Umbilical cord (tissue), 2 donors: ENCODE measurements around the gene S1PR4. TPM values are rescaled to one million over a fixed set of nuclear protein-coding genes. Genes with fewer than 3 reads are reported as not detected.
"Not testable (repeated sequence)": the region's sequence is repeated elsewhere in the genome, so short reads cannot be mapped to it uniquely, and the experiment has no call there.

Source experiments
- DNase-seq: peaks from one replicate; pipeline ENCODE4 v3.0.0-alpha.2; 2015; ENCODE audit warnings: low spot score
- total RNA-seq: library from RNA; depleted of rRNA; stranded (reverse); fragments of >200 nt; gene quantifications from one replicate; pipeline ENCODE4 v1.2.3, GENCODE V29; 2014; ENCODE audit warnings: low replicate concordance; ENCODE audit not compliant: insufficient read depth

The S1PR4 gene
- total RNA-seq, 1 donor from 2014 or later, result 1.7 TPM

GRCh38 chr19:3213159-3213558 is 34.6 kb downstream of the S1PR4 start:
- DNase-seq, result no peak

GRCh38 chr19:3216874-3217273 is 38.3 kb downstream of the S1PR4 start:
- no peak for DNase-seq

- no peak for DNase-seq
Measured at GRCh38 chr19:3220576-3220975, 42.0 kb downstream of the S1PR4 start.

- not testable (repeated sequence) for DNase-seq
Measured at GRCh38 chr19:3221576-3221975, 43.0 kb downstream of the S1PR4 start.

GRCh38 chr19:3222709-3223108 is 44.1 kb downstream of the S1PR4 start:
- DNase-seq, result no peak

- peak; percentile 24 for DNase-seq
Measured at GRCh38 chr19:3224346-3225168, 46.0 kb downstream of the S1PR4 start, which contains the start of gene CELF5. CELF5 (plus strand) TSS chr19:3224661; CDS start chr19:3224740, 79 bp downstream.

GRCh38 chr19:3225169-3225485 is 46.6 kb downstream of the S1PR4 start:
- DNase-seq, result no peak

GRCh38 chr19:3225677-3226093 is 47.1 kb downstream of the S1PR4 start:
- DNase-seq, result no peak

- no peak for DNase-seq
Measured at GRCh38 chr19:3227054-3227626, 48.6 kb downstream of the S1PR4 start.

GRCh38 chr19:3229346-3229743 is 50.8 kb downstream of the S1PR4 start:
- no peak for DNase-seq

Other genes with a start within 250 kb of the S1PR4 start
- 3.4 TPM for gene ZNF77, start 233.8 kb upstream of the S1PR4 start, total RNA-seq
- gene TLE6, start 201.2 kb upstream of the S1PR4 start, total RNA-seq, result 7.5 TPM
- gene TLE2, start 149.5 kb upstream of the S1PR4 start, total RNA-seq, result 12.3 TPM
- gene TLE5, start 116.3 kb upstream of the S1PR4 start, total RNA-seq, result 41.4 TPM
- 40.4 TPM for gene GNA11, start 84.4 kb upstream of the S1PR4 start, total RNA-seq
- gene GNA15, start 42.7 kb upstream of the S1PR4 start, total RNA-seq, result 20.5 TPM
- 9.4 TPM for gene NCLN, start 7.2 kb downstream of the S1PR4 start, total RNA-seq
- 1.7 TPM for gene CELF5, start 45.9 kb downstream of the S1PR4 start, total RNA-seq
- gene NFIC, start 187.8 kb downstream of the S1PR4 start, total RNA-seq, result 37.3 TPM